HG03469 (cell line): ENCODE results near the gene RNF111.
"Not testable (repeated sequence)": the region's sequence is repeated elsewhere in the genome, so short reads cannot be mapped to it uniquely, and the experiment has no call there.

ENCODE experiments used
- ATAC-seq: cut with Tn5 transposase; IDR thresholded peaks from one replicate; pipeline ENCODE4 v1.9.1; 2021; ENCODE audit warnings: mild to moderate bottlenecking, moderate library complexity, moderate number of reproducible peaks; ENCODE audit not compliant: unreplicated experiment

RNF111 gene

DNA sequence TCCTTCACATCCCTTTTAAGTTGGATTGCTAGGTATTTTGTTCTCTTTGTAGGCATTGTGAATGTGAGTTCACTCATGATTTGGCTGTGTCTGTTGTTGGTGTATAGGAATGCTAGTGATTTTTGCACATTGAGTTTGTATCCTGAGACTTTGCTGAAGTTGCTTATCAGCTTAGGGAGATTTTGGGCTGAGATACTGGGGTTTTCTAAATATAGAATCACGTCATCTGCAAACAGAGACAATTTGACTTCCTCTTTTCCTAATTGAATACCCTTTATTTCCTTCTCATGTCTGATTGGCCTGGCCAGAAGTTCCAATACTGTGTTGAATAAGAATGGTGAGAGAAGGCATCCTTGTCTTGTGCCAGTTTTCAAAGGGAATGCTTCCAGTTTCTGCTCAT is 139.8 kb downstream of the RNF111 start:
- not testable (repeated sequence) for ATAC-seq

DNA sequence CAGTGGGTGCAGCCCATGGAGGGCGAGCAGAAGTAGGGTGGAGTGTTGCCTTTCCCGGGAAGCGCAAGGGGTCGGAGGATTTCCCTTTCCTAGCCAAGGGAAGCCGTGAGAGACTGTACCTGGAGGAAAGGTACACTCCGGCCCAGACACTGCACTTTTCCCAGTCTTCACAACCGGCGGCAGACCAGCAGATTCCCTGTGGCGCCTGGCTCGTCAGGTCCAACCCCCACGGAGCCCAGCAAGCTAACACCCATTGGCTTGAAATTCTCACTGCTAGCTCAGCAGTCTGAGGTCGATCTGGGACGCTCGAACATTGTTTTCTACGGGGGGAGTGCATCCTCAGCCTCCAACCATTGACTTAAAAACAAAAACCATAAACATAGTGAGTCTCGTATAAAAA is 144.0 kb downstream of the RNF111 start:
- ATAC-seq: no peak

DNA sequence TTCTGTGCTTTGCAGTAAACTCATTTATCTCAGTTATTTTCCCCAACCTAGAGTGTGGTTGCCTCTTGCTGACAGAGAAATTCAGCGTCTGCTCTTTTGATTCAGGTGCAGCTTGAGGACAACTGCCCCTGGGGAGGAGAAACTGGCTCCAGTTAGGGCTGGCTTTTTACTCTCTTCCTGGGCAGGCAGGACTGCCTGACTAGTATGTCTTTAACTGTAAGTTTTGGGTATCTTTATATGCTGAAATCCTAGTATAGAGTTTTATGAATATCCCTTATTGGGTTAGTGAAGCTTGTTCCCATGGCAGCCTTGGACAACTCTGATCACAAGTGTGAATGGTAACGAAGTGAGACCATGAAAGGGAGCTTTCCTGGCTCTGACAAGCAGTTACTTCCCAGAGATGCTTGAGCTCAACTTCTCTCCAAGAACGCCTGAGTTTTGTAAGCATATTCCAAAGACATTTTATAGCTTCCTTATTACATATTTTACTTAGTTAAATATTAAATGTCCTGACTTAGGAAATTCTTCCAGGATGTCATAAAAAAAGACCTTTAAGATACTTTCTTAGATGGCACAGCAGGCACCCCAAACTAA is 144.6 kb downstream of the RNF111 start:
- ATAC-seq: no peak

DNA sequence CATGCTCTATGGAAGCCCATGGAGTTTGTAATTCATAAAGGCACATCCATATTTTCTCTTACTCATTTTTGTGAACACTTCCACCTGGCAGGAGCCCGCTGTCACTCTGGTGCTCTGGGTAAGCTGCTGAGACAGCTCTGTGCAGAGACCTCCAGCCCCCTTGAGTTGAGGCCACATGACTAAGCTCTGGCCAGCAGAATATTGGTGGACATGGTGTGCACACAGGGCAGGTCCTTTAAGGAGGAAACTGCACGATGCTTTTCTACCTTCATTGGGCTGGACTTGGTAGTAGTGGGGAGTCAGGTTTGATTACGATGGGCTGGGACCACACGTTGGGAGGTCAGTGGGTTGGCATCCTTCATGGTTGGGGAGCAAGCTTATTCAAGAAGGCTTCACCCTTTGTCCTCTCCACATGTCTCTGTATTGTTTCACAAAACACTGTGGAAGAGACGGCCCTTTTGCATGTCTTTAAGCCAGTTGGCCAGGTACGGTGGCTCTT is 146.5 kb downstream of the RNF111 start:
- no peak for ATAC-seq

GRCh38 chr15:59137566-59137965 is 150.1 kb downstream of the RNF111 start:
- ATAC-seq: no peak

DNA sequence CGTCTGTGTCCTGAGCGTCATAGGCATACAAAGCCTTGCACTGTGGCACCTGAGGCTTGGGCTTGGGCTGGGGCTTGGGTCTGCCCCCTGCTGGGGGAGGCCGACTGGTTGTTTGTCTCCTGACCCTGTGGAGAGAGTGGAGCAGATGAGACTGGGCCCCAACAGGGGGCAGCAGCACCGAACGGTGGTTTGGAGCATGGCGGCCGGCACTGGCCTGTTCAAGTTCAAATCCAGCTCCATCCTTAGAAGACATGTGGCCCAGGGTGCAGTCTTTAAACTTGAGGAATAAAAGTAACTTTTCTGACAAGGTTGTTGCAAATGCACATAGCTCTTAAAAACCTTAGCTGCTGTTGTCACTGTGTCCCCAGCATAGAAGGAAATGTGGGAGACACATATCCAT is 150.8 kb downstream of the RNF111 start:
- no peak for ATAC-seq

DNA sequence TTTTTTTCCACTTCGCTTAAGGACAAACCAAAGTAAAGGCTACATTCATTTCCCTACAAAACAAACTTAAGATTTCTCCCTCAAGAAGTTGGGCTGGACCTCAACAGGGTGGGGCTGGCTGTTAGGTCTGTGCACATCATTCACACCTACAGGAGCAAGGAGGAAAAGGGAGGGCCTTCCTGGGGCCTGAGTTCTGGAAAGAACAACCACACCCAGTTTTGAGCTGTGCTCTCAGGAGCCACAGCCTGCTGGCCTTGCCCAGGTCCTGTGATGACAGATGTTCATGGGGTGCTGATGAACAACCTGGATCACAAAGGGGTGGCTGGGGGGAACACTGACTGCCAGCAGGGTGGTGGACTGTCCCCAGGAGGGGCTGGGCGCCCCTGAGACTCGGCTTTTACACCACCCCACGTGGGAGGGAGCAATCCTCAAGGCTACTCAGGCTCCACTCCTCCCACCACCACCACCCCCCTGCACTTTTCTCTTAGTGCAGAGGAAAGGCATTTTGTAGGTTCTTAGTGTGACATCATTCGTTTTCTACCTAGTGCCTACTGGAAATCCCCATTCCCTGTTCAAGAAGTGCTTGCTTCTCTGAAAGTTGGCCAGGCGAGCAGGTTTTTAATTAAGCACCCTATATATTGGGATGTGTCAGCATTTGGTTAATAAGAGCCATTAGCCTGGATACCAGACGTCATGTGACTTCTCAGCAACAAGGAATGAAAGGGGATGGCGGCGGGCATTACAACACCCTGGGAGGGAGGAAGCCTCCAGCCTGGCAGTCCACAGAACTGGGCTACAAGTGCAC is 153.2 kb downstream of the RNF111 start:
- no peak for ATAC-seq

- no peak for ATAC-seq
Measured at GRCh38 chr15:59143281-59143680, 155.8 kb downstream of the RNF111 start.

DNA sequence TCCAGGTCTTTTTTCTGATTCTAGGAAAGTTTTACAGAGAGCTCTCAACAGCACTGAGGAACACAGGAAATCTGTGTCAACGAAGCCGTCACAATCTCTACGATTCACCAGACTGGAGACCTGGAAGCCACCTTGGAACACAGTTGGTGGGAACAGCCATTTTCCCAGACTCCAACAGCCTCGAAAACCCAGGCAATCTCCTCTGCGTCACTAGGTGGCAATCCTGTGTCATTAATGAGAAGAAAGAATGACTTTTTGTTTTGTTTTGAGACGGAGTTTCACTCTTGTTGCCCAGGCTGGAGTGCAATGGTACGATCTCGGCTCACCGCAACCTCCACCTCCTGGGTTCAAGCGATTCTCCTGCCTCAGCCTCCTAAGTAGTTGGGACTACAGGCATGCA is 157.1 kb downstream of the RNF111 start:
- not testable (repeated sequence) for ATAC-seq
